Lower leg skin (tissue), 3 donors: ENCODE data around the gene DAB2IP.

ENCODE experiments used
- POLR2A ChIP-seq, 2 donors: fragments of 450-650 bp; IDR thresholded peaks; one replicate each; pipeline ENCODE4 v1.6.1; 2016 to 2017; ENCODE audit warnings: antibody characterized with exemption in 2 of 2, mild to moderate bottlenecking in 1 of 2, moderate library complexity in 1 of 2
- TF ChIP-seq, protein P1 (sequence below), 3 donors: fragments of 450-650 bp; IDR thresholded peaks; one replicate each; pipeline ENCODE4 v1.5.1; 2016; ENCODE audit warnings: antibody characterized with exemption in 3 of 3, mild to moderate bottlenecking in 3 of 3, moderate library complexity in 2 of 3

DNA sequence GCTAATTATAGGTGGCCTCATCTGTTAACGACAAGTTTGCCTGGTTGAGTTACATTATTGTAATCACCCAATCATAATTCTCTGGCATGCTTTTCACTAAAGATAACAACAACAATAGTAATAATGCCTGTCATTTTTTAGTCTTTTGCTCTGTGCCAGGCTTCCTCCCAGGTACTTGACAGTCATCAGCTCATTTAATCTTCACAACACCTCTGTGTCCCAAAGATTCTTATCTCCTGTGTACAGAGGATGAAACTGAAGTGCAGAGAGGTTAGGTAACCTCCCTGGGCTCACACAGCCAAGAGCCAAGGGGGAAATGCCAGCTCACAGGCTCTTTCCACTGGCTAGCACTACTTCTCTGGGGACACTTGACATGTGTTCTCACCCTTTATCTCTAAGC, 77.5 kb downstream of the DAB2IP start:
- TF ChIP-seq, protein P1, sequence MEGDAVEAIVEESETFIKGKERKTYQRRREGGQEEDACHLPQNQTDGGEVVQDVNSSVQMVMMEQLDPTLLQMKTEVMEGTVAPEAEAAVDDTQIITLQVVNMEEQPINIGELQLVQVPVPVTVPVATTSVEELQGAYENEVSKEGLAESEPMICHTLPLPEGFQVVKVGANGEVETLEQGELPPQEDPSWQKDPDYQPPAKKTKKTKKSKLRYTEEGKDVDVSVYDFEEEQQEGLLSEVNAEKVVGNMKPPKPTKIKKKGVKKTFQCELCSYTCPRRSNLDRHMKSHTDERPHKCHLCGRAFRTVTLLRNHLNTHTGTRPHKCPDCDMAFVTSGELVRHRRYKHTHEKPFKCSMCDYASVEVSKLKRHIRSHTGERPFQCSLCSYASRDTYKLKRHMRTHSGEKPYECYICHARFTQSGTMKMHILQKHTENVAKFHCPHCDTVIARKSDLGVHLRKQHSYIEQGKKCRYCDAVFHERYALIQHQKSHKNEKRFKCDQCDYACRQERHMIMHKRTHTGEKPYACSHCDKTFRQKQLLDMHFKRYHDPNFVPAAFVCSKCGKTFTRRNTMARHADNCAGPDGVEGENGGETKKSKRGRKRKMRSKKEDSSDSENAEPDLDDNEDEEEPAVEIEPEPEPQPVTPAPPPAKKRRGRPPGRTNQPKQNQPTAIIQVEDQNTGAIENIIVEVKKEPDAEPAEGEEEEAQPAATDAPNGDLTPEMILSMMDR (IDR thresholded peaks at IDR 0.05), result no peak
- TF ChIP-seq POLR2A (IDR thresholded peaks at IDR 0.05), result no peak
